IMR-90 (cell line): Measurements from ENCODE around the gene MCMBP. TPM values are rescaled to one million over a fixed set of nuclear protein-coding genes. Genes with fewer than 3 reads are reported as not detected.

ENCODE experiments used
- ATAC-seq: fragments of 200-7000 bp; cut with Tn5 transposase; 2 replicates; pipeline ENCODE4 v1.9.1; 2020; ENCODE audit warnings: low read depth, mild to moderate bottlenecking, moderate library complexity
- BruUV-seq: library from RNA; stranded (reverse); fragments of 400-500 nt; replicated peaks from 2 replicates; lab custom pipeline; 2021; lab: Mats Ljungman, UMichigan
- CTCF ChIA-PET: fragments of 300-600 bp; formaldehyde crosslinking; extraction: SDS; loops from one replicate; lab custom pipeline; 2021; ENCODE audit warnings: antibody characterized with exemption; lab: Yijun Ruan, JAX
- POLR2A ChIA-PET: fragments of 300-600 bp; sonication (Branson Sonifier 250); formaldehyde crosslinking; loops from one replicate; lab custom pipeline; 2022; ENCODE audit warnings: antibody characterized with exemption; ENCODE audit not compliant: unreplicated experiment; lab: Charles Lee
- DNase-seq: peaks from one replicate; pipeline ENCODE4 v3.0.0; 2013
- H2AFZ ChIP-seq: replicated peaks from 2 replicates; pipeline ENCODE3; 2013; ENCODE audit warnings: low read length, mild to moderate bottlenecking; ENCODE audit not compliant: poor library complexity
- H2AK5ac ChIP-seq: 2 replicates; pipeline ENCODE4 v1.6.1; 2013; ENCODE audit warnings: low read depth, low read length, inconsistent platforms
- H2AK9ac ChIP-seq: replicated peaks from 2 replicates; pipeline ENCODE3; 2013; ENCODE audit warnings: mild to moderate bottlenecking, low read depth, low read length, moderate library complexity; ENCODE audit not compliant: poor library complexity
- H2BK120ac ChIP-seq: 2 replicates; pipeline ENCODE4 v1.6.1; 2013; ENCODE audit warnings: low read depth, low read length, inconsistent platforms
- H2BK15ac ChIP-seq: 3 replicates; pipeline ENCODE4 v1.6.1; 2013; ENCODE audit warnings: low read depth, low read length, inconsistent platforms
- H2BK20ac ChIP-seq: 2 replicates; pipeline ENCODE4 v1.6.1; 2013; ENCODE audit warnings: low read depth, mild to moderate bottlenecking, inconsistent platforms, low read length, moderate library complexity
- H2BK5ac ChIP-seq: 2 replicates; pipeline ENCODE4 v1.6.1; 2013; ENCODE audit warnings: mild to moderate bottlenecking, low read depth, low read length, inconsistent platforms; ENCODE audit not compliant: poor library complexity, severe bottlenecking
- H3K14ac ChIP-seq: replicated peaks from 2 replicates; pipeline ENCODE4 v1.6.1; 2013; ENCODE audit warnings: low read depth, low read length, inconsistent platforms
- H3K18ac ChIP-seq: 2 replicates; pipeline ENCODE4 v1.6.1; 2013; ENCODE audit warnings: low read depth, low read length, control low read depth
- H3K23ac ChIP-seq: 2 replicates; pipeline ENCODE4 v1.6.1; 2013; ENCODE audit warnings: low read depth, low read length, inconsistent platforms
- H3K27ac ChIP-seq: 2 replicates; pipeline ENCODE4 v1.5.1; 2013; ENCODE audit warnings: mild to moderate bottlenecking, control low read depth, low read length; ENCODE audit not compliant: insufficient read depth
- H3K27me3 ChIP-seq: 2 replicates; pipeline ENCODE4 v1.6.1; 2013; ENCODE audit warnings: low read length; ENCODE audit not compliant: control insufficient read depth, insufficient read depth
- H3K36me3 ChIP-seq: 2 replicates; pipeline ENCODE4 v1.6.1; 2013; ENCODE audit warnings: low read length, mixed read lengths; ENCODE audit not compliant: control insufficient read depth, insufficient read depth
- H3K4ac ChIP-seq: 2 replicates; pipeline ENCODE4 v1.6.1; 2013; ENCODE audit warnings: low read depth, low read length, inconsistent platforms
- H3K4me1 ChIP-seq: 2 replicates; pipeline ENCODE4 v1.6.1; 2013; ENCODE audit warnings: low read length, mixed read lengths; ENCODE audit not compliant: control insufficient read depth, insufficient read depth
- H3K4me2 ChIP-seq: 2 replicates; pipeline ENCODE4 v1.6.1; 2013; ENCODE audit warnings: low read depth, mild to moderate bottlenecking, control low read depth, low read length, moderate library complexity
- H3K4me3 ChIP-seq: 2 replicates; pipeline ENCODE4 v1.5.1; 2013; ENCODE audit warnings: low read depth, mild to moderate bottlenecking, control low read depth, low read length, moderate library complexity; ENCODE audit not compliant: insufficient read depth
- H3K56ac ChIP-seq: 2 replicates; pipeline ENCODE4 v1.6.1; 2013; ENCODE audit warnings: low read length, inconsistent platforms; ENCODE audit not compliant: insufficient read depth; ENCODE audit errors: extremely low read depth
- H3K79me1 ChIP-seq, 2 experiments: 2 replicates each; pipeline ENCODE4 v1.6.1; 2013; ENCODE audit warnings: low read length in 2 of 2, inconsistent platforms in 1 of 2, low read depth in 1 of 2
- H3K9ac ChIP-seq: 2 replicates; pipeline ENCODE4 v1.6.1; 2013; ENCODE audit warnings: low read depth, low read length, control low read depth
- H3K9me1 ChIP-seq: 2 replicates; pipeline ENCODE4 v1.6.1; 2013; ENCODE audit warnings: low read length, inconsistent platforms; ENCODE audit not compliant: insufficient read depth
- H3K9me3 ChIP-seq: 2 replicates; pipeline ENCODE4 v1.6.1; 2013; ENCODE audit warnings: low read length; ENCODE audit not compliant: control insufficient read depth, insufficient read depth
- H4K20me1 ChIP-seq: 2 replicates; pipeline ENCODE4 v1.6.1; 2013; ENCODE audit warnings: low read length, inconsistent platforms; ENCODE audit not compliant: insufficient read depth
- H4K5ac ChIP-seq: 2 replicates; pipeline ENCODE4 v1.6.1; 2013; ENCODE audit warnings: mild to moderate bottlenecking, low read depth, low read length, control low read depth
- H4K8ac ChIP-seq, 2 experiments: 2 replicates each; pipeline ENCODE4 v1.6.1; 2013; ENCODE audit warnings: low read depth in 2 of 2, low read length in 2 of 2, control low read depth in 1 of 2, inconsistent platforms in 1 of 2
- H4K91ac ChIP-seq: 2 replicates; pipeline ENCODE4 v1.6.1; 2013; ENCODE audit warnings: low read depth, low read length, inconsistent platforms; ENCODE audit not compliant: insufficient read depth
- MAFK ChIP-seq: IDR thresholded peaks from 2 replicates; pipeline ENCODE4 v1.6.1; 2012; ENCODE audit warnings: low read depth, low read length, improper control_type of control experiment
- MAZ ChIP-seq: IDR thresholded peaks from 2 replicates; pipeline ENCODE4 v1.6.1; 2012; ENCODE audit warnings: low read depth, mild to moderate bottlenecking, low read length, improper control_type of control experiment, moderate library complexity, borderline replicate concordance
- MXI1 ChIP-seq: IDR thresholded peaks from 2 replicates; pipeline ENCODE4 v1.6.1; 2012; ENCODE audit warnings: low read depth, mild to moderate bottlenecking, low read length, moderate library complexity, borderline replicate concordance
- RCOR1 ChIP-seq: IDR thresholded peaks from 2 replicates; pipeline ENCODE4 v1.6.1; 2012; ENCODE audit warnings: mild to moderate bottlenecking, low read length, improper control_type of control experiment; ENCODE audit not compliant: insufficient replicate concordance
- USF2 ChIP-seq: fragments of 150-350 bp; IDR thresholded peaks from 2 replicates; pipeline ENCODE4 v1.6.1; 2017; ENCODE audit warnings: mild to moderate bottlenecking, antibody characterized with exemption, low read length, low read depth
- WGBS, 2 experiments: methylation state at CpG; one replicate each; pipeline versions ENCODE4 v1.1.5 to v1.1.7; 2013; ENCODE audit warnings: missing lambda C conversion rate in 2 of 2; ENCODE audit not compliant: insufficient read length in 1 of 2; ENCODE audit errors: extremely low coverage in 2 of 2; 5-methylcytosine and 5-hydroxymethylcytosine counted together
- dilution Hi-C: fragments of 300-500 bp; cut with HindIII; formaldehyde crosslinking; loops from one replicate; pipeline ENCODE4 v1.14.3; 2018; ENCODE audit warnings: low sequenced_read_pairs; ENCODE audit not compliant: unreplicated experiment
- in situ Hi-C: fragments of 300-500 bp; cut with MboI; formaldehyde crosslinking; loops from 3 replicates; pipeline ENCODE4 v1.14.3; 2019; ENCODE audit warnings: low sequenced_read_pairs, inconsistent platforms, mixed read lengths
- intact Hi-C: fragments of 100-400 bp; cut with micrococcal nuclease; formaldehyde crosslinking; loops from 2 replicates; pipeline ENCODE4 v1.10.0; 2022
- polyA plus RNA-seq, 3 experiments: library from polyadenylated mRNA; depleted of rRNA; stranded (reverse); fragments of >200 nt; gene quantifications; 2 replicates each; pipeline ENCODE4 v1.2.3, GENCODE V29; 2012; ENCODE audit warnings: low replicate concordance in 1 of 3
- total RNA-seq: library from RNA; depleted of rRNA; stranded (reverse); fragments of >200 nt; gene quantifications from 2 replicates; pipeline ENCODE4 v1.2.3, GENCODE V29; 2012

The MCMBP gene
- total and polyA plus RNA-seq, 2 of the 4 experiments (the other 2 are of a cell fraction) = 39.0 to 59.9 TPM

GRCh38 chr10:119872860-119873681 lies 428 bp upstream of the MCMBP start:
- in situ Hi-C loops = loop anchor here (25.0 kb wide), 1 partner anchor 686 kb away; the partner anchor contains the start of gene PRDX3
- no TSS peak for BruUV-seq
- CTCF ChIA-PET = interaction anchor here (0.6 to 2.2 kb wide), 6 partner anchors 13 to 290 kb away, joined by 3 to 14 read pairs (median 4); no protein-coding TSS in a partner anchor

More at GRCh38 chr10:119872860-119873681, 428 bp upstream of the MCMBP start:
- H3K18ac ChIP-seq = peak overlapping the region; percentile 10
- peak overlapping the region; percentile 80 for H3K23ac ChIP-seq
- peak overlapping the region; percentile 95 for H2AFZ ChIP-seq
- H3K4ac ChIP-seq = peak overlapping the region; percentile 68
- peak overlapping the region; percentile 91 to 93 for H4K8ac ChIP-seq
- TF ChIP-seq MAZ = peak; percentile 93; the same call in 1 of the 2 replicates
- TF ChIP-seq MXI1 = peak; percentile 37; the same call in 1 of the 2 replicates
- no peak for TF ChIP-seq USF2
- peak; percentile 100 for TF ChIP-seq MAFK
- TF ChIP-seq RCOR1 = peak; percentile 28
- peak overlapping the region; percentile 52 for H2BK5ac ChIP-seq
- H3K9me1 ChIP-seq = peaks cover 6% of the 10 kb centered on the region; the same call in 1 of the 2 replicates
- no peaks in the 10 kb centered on the region for H3K9me3 ChIP-seq
- peaks cover 32% of the 10 kb centered on the region for H4K20me1 ChIP-seq
- DNase-seq (peak; percentile 80), ATAC-seq (peak; percentile 96)
- H3K4me2 ChIP-seq = peak overlapping the region; percentile 90
- H3K27me3 ChIP-seq = no peaks in the 10 kb centered on the region
- no peak overlapping the region for H2BK20ac ChIP-seq
- H2AK5ac ChIP-seq = no peak overlapping the region
- peak overlapping the region; percentile 66 for H3K27ac ChIP-seq
- peak overlapping the region; percentile 53 for H4K91ac ChIP-seq
- no peak overlapping the region for H2BK15ac ChIP-seq
- H3K4me3 ChIP-seq = peak overlapping the region; percentile 55
- 5% methylated on average over 19 of the region's 75 CpGs; no CpG with 5 or more reads in 1 of the 2 experiments for WGBS, 2 experiments
- peaks cover 6 to 17% of the 10 kb centered on the region in 2 experiments; a peak in 2 of 4 replicates for H3K79me1 ChIP-seq
- peak overlapping the region; percentile 75 for H3K14ac ChIP-seq
- H3K36me3 ChIP-seq = no peaks in the 10 kb centered on the region
- H3K56ac ChIP-seq = peak overlapping the region; percentile 63
- 0 out of 2 replicates have a peak overlapping the region, but pooled peaks have one; percentile 3 for H2BK120ac ChIP-seq
- dilution Hi-C loops = no loop called here
- peak overlapping the region; percentile 69 for H3K9ac ChIP-seq
- H4K5ac ChIP-seq = peak overlapping the region; percentile 86
- intact Hi-C loops = loop anchor here (1.0 kb wide), 1 partner anchor 19 kb away; the partner anchor contains the start of gene SEC23IP
- H3K4me1 ChIP-seq = no peaks in the 10 kb centered on the region; the same call in 1 of the 2 replicates
- peak overlapping the region; percentile 74 for H2AK9ac ChIP-seq
- POLR2A ChIA-PET = no interaction called here
